H54 (cell line): ENCODE measurements around the gene PHTF2.

ENCODE experiments used
- DNase-seq: peaks from one replicate; pipeline ENCODE4 v3.0.0; 2011; ENCODE audit warnings: low spot score, mixed read lengths; ENCODE audit not compliant: insufficient read length
- FAIRE-seq: peaks from 3 replicates; lab custom pipeline; 2011; peaks lifted over from hg19 to GRCh38; lab: Jason Lieb, UNC
- POLR2A ChIP-seq: IDR thresholded peaks from 2 replicates; pipeline ENCODE4 v1.6.1; 2011; ENCODE audit warnings: low read depth, mild to moderate bottlenecking, low read length

Gene PHTF2

GRCh38 chr7:77931841-77932240, 133.3 kb downstream of the PHTF2 start:
- DNase-seq (no peak), FAIRE-seq (no peak)
- TF ChIP-seq POLR2A: no peak

GRCh38 chr7:77933394-77933793, 134.8 kb downstream of the PHTF2 start:
- peak; percentile 23 for DNase-seq
- TF ChIP-seq POLR2A: no peak
- peak; percentile 50 for FAIRE-seq

GRCh38 chr7:77935652-77936348, 137.2 kb downstream of the PHTF2 start:
- TF ChIP-seq POLR2A: no peak
- FAIRE-seq (no peak), DNase-seq (no peak)

- no peak for TF ChIP-seq POLR2A
- DNase-seq (no peak), FAIRE-seq (no peak)
Observed at GRCh38 chr7:77940647-77941046, 142.1 kb downstream of the PHTF2 start.

- TF ChIP-seq POLR2A: no peak
- no peak for FAIRE-seq
Observed at GRCh38 chr7:77942431-77942830, 143.9 kb downstream of the PHTF2 start.

GRCh38 chr7:77944183-77945182, 145.9 kb downstream of the PHTF2 start:
- no peak for DNase-seq
- FAIRE-seq: no peak
- TF ChIP-seq POLR2A: no peak

More at GRCh38 chr7:77942431-77942830, 143.9 kb downstream of the PHTF2 start:
- DNase-seq: no peak

- no peak for FAIRE-seq
- no peak for DNase-seq
Observed at GRCh38 chr7:77950548-77950947, 152.0 kb downstream of the PHTF2 start.

GRCh38 chr7:77954773-77955555, 156.4 kb downstream of the PHTF2 start:
- FAIRE-seq: no peak
- no peak for DNase-seq
- no peak for TF ChIP-seq POLR2A

More at GRCh38 chr7:77950548-77950947, 152.0 kb downstream of the PHTF2 start:
- no peak for TF ChIP-seq POLR2A

GRCh38 chr7:77958436-77958835, 159.9 kb downstream of the PHTF2 start:
- no peak for TF ChIP-seq POLR2A
- FAIRE-seq: no peak
- DNase-seq: no peak

GRCh38 chr7:77959080-77959479, 160.5 kb downstream of the PHTF2 start:
- FAIRE-seq: no peak
- DNase-seq: no peak
- no peak for TF ChIP-seq POLR2A

GRCh38 chr7:77960336-77960735, 161.8 kb downstream of the PHTF2 start:
- FAIRE-seq (no peak), DNase-seq (no peak)
- no peak for TF ChIP-seq POLR2A

GRCh38 chr7:77967429-77967828, 168.9 kb downstream of the PHTF2 start:
- FAIRE-seq (no peak), DNase-seq (no peak)
- no peak for TF ChIP-seq POLR2A

GRCh38 chr7:77971726-77972125, 173.2 kb downstream of the PHTF2 start:
- FAIRE-seq (no peak), DNase-seq (no peak)
- no peak for TF ChIP-seq POLR2A
